HAP-1 (cell line): Measurements from ENCODE around the gene HADHA.
"Not testable (repeated sequence)": the region's sequence is repeated elsewhere in the genome, so short reads cannot be mapped to it uniquely, and the experiment has no call there.

Experiments used
- DNase-seq, 2 experiments: peaks; one replicate each; pipeline ENCODE4 v3.0.0-alpha.2; 2016 to 2020; ENCODE audit warnings: low spot score in 2 of 2
- H3K27me3 ChIP-seq: fragments of 250-450 bp; sonication (Bioruptor Pico); 2 replicates; pipeline ENCODE4 v1.5.1; 2020; ENCODE audit warnings: low read depth, mild to moderate bottlenecking, moderate library complexity
- H3K36me3 ChIP-seq: fragments of 250-450 bp; sonication (Bioruptor Pico); replicated peaks from 2 replicates; pipeline ENCODE4 v1.5.1; 2020; ENCODE audit warnings: mild to moderate bottlenecking
- H3K4me1 ChIP-seq: fragments of 250-450 bp; sonication (Bioruptor Pico); 2 replicates; pipeline ENCODE4 v1.5.1; 2020; ENCODE audit warnings: mild to moderate bottlenecking
- H3K4me3 ChIP-seq: fragments of 250-450 bp; sonication (Bioruptor Pico); 2 replicates; pipeline ENCODE4 v1.5.1; 2020; ENCODE audit warnings: mild to moderate bottlenecking, moderate library complexity
- H3K9me3 ChIP-seq: fragments of 250-450 bp; sonication (Bioruptor Pico); 2 replicates; pipeline ENCODE4 v1.5.1; 2020; ENCODE audit warnings: mild to moderate bottlenecking, moderate library complexity
- in situ Hi-C: fragments of 300-500 bp; cut with MboI; formaldehyde crosslinking; loops from 3 replicates; pipeline ENCODE4 v1.14.3; 2020; ENCODE audit warnings: low sequenced_read_pairs, inconsistent platforms, mixed read lengths

HADHA gene

DNA sequence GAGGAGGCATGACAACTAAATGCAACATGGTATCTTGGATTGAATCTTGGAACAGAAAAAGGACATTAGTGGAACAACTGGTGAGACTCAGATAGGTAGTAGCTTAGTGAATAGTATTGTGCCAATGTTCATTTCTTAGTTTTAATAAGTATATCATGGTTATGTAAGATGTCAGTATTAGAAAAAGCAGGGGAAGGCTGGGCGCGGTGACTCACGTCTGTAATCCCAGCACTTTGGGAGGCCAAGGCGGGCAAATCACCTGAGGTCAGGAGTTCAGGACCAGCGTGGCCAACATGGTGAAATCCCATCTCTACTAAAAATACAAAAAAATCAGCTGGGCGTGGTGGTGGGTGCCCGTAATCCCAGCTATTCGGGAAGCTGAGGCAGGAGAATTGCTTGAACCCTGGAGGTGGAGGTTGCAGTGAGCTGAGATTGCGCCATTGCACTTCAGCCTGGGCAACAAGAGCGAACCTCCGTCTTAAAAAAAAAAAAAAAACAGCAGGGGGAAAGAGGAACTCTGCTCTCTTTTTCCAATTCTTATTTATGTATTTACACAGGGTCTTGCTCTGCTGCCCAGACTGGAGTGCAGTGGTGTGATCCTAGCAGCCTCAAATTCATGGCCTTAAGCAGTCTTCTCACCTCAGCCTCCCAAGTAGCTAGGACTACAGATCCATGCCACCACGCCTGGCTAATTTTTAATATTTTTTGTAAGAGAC is 24.4 kb upstream of the HADHA start:
- H3K4me3 ChIP-seq, DNase-seq, H3K4me1 ChIP-seq, H3K36me3 ChIP-seq, H3K27me3 ChIP-seq, H3K9me3 ChIP-seq, in situ Hi-C loops: not testable (repeated sequence)

DNA sequence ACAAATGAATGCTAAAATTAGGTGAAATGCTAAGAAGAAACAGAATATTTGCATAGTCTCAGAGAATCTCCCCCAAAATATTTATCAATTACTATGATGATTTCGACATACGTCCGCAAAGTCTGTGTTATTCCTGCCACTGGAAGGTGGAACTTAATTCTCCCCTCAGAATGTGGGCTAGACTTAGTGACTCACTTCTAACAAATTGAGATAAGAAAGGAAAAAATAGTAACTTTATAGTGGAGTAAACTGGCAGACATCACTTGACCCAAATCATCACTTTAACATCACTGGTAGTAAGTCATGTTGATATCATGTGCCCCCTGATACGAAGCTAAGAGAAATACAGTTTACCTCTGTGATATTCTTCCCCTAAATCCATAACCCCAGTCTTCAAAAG is 23.8 kb upstream of the HADHA start:
- Histone ChIP-seq H3K27me3 (no peaks in the 10 kb centered on the region), H3K4me1 (no peaks in the 10 kb centered on the region), H3K9me3 (no peaks in the 10 kb centered on the region), H3K4me3 (no peak overlapping the region), H3K36me3 (0 out of 2 replicates have a peak, but pooled peaks cover 9% of the 10 kb centered on the region)
- in situ Hi-C loops, result no loop called here
- DNase-seq, result no peak

DNA sequence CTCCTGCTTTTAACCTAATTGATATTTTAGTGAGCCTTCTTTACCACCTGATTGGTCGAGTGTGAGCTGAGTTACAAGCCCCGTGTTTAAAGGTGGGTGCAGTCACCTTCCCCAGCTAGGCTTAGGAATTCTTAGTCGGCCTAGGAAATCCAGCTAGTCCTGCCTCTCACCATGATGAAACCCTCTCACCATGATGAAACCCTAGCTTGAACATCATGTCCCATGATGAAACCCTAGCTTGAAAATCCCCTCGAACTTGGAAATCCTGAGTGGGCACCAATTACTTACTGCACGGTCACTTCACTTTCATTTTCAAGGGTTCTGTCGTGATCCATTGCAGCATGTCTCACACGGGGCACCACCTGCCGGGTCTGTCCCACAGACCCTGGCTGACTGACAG is 14.4 kb upstream of the HADHA start:
- DNase-seq, H3K36me3 ChIP-seq, H3K9me3 ChIP-seq, H3K4me3 ChIP-seq, H3K4me1 ChIP-seq, H3K27me3 ChIP-seq, in situ Hi-C loops: not testable (repeated sequence)

DNA sequence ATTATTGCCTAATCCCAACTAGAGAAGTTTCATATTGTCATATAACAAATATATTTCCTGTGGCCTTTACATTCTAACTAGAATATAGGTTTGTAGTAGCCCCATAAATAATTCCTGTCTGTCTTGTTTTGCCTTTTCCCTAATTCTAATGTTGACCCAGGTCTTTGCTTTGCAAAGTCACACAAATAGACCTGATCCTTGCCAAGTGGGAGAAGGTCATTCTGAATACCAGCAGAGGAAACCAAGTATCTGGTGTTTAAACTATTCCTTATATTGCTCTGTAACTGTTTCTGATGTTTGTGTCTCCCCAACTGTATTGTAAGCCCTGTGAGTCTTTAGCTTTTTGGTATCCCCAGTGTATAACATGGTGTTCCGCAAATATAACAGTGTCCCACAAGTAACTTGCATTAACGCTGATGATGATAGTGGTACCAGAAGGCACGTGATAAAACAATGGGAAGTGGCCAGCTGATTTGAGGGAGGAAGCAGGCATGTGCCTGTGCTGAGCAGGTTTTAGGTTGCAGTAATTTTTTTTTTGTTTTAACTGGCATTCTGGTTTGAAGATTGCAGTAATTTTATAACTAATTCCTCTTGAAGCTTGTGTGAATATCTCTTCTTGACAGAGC is 11.4 kb upstream of the HADHA start:
- no peaks in the 10 kb centered on the region for H3K4me1 ChIP-seq
- H3K9me3 ChIP-seq, result no peaks in the 10 kb centered on the region
- H3K36me3 ChIP-seq, result no peaks in the 10 kb centered on the region; the same call in 1 of the 2 replicates
- no peaks in the 10 kb centered on the region for H3K27me3 ChIP-seq
- in situ Hi-C loops, result no loop called here
- DNase-seq, result no peak
- H3K4me3 ChIP-seq, result no peak overlapping the region

DNA sequence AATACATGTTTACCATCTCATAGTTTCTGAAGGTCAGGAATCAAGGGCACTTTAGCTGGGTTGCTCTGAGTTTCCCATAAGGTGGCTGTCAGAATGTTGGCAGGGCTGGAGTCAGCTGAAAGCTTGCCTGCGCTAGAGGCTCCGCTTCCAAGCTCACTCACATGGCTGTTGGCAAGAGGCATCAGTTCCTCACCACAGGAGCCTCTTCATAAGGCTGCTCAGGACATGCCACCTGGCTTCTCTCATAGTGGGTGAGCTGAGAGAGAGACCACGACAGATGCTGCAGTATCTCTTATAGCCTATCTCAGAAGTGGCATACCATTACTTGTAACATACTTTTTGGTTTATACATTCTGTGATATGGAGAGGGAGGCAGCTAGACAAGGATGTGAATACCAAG is 7.5 kb upstream of the HADHA start:
- in situ Hi-C loops, result no loop called here
- no peak for DNase-seq
- peaks cover 3% of the 10 kb centered on the region for H3K4me1 ChIP-seq
- H3K36me3 ChIP-seq, result no peaks in the 10 kb centered on the region; the same call in 1 of the 2 replicates
- H3K27me3 ChIP-seq, result no peaks in the 10 kb centered on the region
- no peak overlapping the region for H3K4me3 ChIP-seq
- no peaks in the 10 kb centered on the region for H3K9me3 ChIP-seq

DNA sequence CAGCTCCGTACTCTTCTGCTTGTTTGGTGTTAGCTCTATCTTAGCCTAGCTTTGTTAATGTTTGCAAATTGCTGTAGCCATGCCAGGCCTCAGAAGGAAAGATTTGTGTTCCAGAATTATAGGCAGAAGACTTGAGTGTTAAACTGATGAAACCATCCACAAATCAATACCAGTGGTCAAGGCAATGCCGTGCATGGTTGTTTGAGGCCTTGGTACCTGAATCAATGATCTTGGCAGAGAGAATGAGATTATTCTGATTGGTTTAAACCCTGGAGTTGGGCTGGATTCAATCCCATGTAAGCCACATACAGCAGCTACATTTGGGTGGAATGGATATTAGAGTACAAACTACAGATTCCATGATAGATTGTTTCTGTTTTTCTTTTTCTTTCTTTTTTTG is 5.2 kb upstream of the HADHA start:
- in situ Hi-C loops, result no loop called here
- no peaks in the 10 kb centered on the region for H3K27me3 ChIP-seq
- peaks cover 7% of the 10 kb centered on the region for H3K4me1 ChIP-seq
- H3K4me3 ChIP-seq, result no peak overlapping the region
- DNase-seq, result no peak
- H3K36me3 ChIP-seq, result no peaks in the 10 kb centered on the region; the same call in 1 of the 2 replicates
- no peaks in the 10 kb centered on the region for H3K9me3 ChIP-seq

DNA sequence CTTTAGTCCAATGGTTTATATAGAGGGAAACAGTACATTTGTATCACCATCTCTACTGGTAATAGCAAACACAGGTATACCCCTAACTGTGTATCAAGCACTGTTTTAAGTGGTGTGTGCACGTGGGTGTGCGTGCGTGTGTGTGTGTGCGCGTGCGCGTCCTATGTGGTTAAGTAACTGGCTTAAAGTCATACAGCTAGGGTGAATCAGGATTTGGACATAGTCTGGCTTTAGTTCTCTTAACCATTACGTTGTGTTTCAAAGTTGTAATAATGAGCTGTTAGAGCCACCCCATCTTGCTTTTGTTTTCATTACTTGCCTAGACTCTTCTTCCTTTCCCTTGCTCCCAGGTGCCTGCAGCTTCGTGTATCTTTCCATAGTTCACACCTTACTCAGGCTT is 2.4 kb upstream of the HADHA start:
- H3K4me3 ChIP-seq, result no peak overlapping the region
- peaks cover 13% of the 10 kb centered on the region for H3K4me1 ChIP-seq
- no peaks in the 10 kb centered on the region for H3K9me3 ChIP-seq
- no peaks in the 10 kb centered on the region for H3K27me3 ChIP-seq
- DNase-seq, result peak in 1 of 2 experiments; percentile 19
- in situ Hi-C loops, result no loop called here
- no peaks in the 10 kb centered on the region; the same call in 1 of the 2 replicates for H3K36me3 ChIP-seq

DNA sequence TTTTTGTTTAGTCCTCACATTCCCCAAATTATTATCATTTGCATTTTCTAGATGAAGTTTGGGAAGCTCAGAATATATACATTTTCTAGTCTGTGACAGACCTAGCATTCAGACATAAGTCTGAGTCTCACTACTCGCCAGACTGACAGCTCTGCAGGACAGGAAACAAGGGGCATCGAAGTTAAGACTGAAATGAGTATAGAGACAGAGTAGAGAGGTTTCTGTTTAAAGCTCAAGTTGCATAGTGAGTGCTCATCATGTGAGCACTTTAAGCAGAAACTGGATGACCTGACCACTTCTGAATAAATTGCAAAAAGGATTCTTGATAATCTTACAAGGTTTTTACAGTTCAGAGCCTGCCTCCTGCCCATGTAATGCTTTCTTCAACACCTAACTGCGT is 1.4 kb upstream of the HADHA start:
- Histone ChIP-seq H3K36me3 (no peaks in the 10 kb centered on the region; the same call in 1 of the 2 replicates), H3K4me3 (peak overlapping the region; percentile 96), H3K4me1 (peaks cover 13% of the 10 kb centered on the region), H3K9me3 (no peaks in the 10 kb centered on the region), H3K27me3 (no peaks in the 10 kb centered on the region)
- peak; percentile 5 to 20 for DNase-seq
- in situ Hi-C loops, result no loop called here

DNA sequence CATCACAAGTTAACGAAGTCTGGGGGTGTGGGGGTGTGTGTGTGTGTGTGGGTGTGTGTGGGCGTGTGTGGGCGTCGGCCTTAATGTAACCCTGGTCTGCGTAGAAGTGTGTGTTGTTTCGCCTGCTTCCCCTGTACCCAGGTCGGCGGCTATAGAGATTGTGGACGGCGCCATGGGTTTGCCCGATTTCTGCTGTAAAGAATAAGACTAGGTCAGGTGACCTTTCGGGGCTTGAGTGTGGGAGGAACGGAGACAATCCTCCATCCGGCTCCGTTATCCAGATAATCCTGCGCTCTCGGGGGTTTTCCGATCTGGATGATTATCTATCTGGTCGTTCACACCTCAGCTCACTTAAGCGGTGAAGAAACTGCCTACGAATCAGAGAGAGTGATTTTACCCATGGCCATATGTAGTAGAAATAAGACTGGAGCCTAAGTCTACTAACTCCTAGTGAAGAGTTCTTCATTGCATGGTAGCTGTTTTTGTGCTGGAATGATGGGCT is 850 bp upstream of the HADHA start:
- Histone ChIP-seq H3K27me3 (no peaks in the 10 kb centered on the region), H3K4me1 (peaks cover 13% of the 10 kb centered on the region), H3K4me3 (peak overlapping the region; percentile 96), H3K9me3 (no peaks in the 10 kb centered on the region), H3K36me3 (no peaks in the 10 kb centered on the region; the same call in 1 of the 2 replicates)
- in situ Hi-C loops, result no loop called here
- peak; percentile 44 to 66 for DNase-seq

DNA sequence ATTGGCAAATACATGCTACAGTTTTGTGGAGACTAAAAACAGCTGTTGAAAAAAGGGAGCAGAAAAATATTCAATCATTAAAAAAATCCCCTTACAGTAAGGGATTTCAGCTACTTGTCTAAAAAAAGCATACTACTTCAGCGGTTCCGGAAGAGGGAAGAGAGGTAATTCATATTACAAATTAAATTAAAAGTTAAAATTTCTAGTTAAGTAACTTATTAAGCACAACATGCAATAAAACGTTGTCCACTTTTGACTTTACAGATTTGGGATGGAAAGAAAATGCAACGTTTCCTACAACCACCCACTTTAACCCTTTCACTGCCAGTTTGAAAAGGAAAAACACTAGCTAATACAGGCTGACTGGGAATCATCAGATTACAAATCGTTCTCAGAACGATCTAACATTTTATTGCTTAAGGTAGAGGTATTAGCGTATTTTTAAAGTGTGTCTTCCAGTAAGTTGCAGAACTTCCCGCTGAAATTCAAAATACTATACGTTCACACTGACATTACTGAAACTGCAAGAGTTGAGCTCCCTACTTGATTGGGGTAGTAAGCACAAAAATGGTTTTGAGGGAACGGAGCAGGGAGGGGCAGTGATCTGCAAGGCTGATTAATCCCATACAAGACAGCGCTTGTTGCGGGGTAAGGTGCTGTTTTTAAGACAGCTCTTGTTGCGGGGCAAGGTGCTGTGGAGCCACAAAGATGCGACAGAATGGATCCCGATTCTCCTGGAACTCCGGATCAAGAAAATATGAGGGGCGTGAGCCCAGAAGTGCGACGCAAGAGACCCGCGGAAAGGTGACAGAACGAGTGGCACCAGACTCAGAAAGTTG is 743 bp downstream of the HADHA start:
- H3K27me3 ChIP-seq, result no peaks in the 10 kb centered on the region
- in situ Hi-C loops, result no loop called here

DNA sequence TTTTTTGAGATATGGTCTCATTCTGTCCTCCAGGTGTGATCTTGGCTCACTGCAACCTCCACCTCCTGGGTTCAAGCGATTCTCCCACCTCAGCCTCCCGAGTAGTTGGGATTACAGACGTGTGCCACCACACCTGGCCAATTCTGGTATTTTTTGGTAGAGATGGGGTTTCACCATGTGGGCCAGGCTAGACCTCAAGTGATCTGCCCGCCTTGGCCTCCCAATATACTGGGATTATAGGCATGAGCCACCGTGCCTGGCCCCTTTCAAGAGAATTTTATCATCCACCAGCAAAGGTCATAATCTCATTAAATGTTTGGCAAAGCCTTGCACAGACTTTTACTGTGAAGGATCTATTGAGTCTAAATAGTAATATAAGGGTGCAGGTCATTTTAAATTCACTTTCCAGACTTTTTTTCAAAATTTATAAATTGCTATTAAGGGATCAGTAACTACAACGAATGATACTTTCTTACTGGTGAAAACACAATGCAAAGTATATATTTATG is 2.5 kb downstream of the HADHA start:
- peaks cover 10% of the 10 kb centered on the region for H3K4me1 ChIP-seq
- no peak for DNase-seq
- no peaks in the 10 kb centered on the region for H3K9me3 ChIP-seq
- H3K4me3 ChIP-seq, result no peak overlapping the region
- H3K27me3 ChIP-seq, result no peaks in the 10 kb centered on the region
- peaks cover 18% of the 10 kb centered on the region for H3K36me3 ChIP-seq
- in situ Hi-C loops, result no loop called here

More for the DNA sequence above, 743 bp downstream of the HADHA start:
- H3K4me1 ChIP-seq, result peaks cover 13% of the 10 kb centered on the region
- peak in 1 of 2 experiments; percentile 44 for DNase-seq
- no peaks in the 10 kb centered on the region for H3K9me3 ChIP-seq
- H3K36me3 ChIP-seq, result peaks cover 3% of the 10 kb centered on the region
- H3K4me3 ChIP-seq, result peak overlapping the region; percentile 96

DNA sequence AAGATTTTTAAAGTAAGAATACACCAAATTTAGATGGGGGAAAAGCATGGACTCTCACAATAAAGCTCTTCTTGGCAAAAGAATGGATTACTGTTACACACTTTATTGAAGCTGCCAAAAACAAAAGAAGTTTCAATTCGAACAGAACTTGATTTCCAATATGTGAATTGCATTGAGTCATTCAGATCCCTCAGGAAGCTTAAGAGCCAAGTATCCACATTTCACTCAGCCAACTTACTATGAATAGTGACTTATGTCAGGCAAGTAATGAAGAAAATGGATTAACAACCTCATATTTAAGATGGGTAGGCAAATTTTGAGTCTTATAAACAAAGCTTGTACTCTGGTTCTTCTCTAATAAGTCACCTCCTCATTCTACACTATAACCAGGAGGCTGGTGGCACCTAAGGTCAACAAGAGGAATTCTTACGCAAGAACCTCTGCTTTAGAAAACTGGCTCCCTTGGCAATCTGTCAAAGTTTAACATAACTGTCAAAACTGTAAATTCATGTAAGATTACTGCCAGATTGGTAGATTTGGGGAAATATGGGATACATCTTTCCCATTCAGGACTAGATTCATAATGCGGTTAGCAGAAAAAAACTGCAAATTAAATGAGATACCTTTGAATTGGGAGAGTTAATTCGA is 6.0 kb downstream of the HADHA start:
- H3K4me3 ChIP-seq, result no peak overlapping the region
- peaks cover 6% of the 10 kb centered on the region for H3K4me1 ChIP-seq
- DNase-seq, result no peak
- in situ Hi-C loops, result no loop called here
- H3K9me3 ChIP-seq, result no peaks in the 10 kb centered on the region
- no peaks in the 10 kb centered on the region for H3K27me3 ChIP-seq
- peaks cover 51% of the 10 kb centered on the region for H3K36me3 ChIP-seq

DNA sequence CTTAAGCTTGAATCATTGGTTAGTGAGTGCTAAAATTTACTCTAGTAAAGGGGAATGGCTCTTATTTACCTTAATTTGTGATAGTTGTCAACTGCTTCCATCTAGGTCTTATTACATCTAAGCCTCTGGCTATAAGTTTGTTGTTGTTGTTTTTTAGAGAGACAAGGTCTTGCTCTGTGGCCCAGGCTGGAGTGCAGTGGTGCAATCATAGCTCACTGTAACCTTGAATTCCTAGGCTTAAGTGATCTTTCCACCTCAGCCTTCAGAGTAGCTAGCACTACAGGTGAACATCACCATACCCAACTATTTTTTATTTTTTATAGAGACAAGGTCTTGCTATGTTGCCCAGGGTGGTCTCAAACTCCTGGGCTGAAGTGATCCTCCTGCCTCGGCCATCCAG is 6.6 kb downstream of the HADHA start:
- H3K4me1 ChIP-seq, result peaks cover 6% of the 10 kb centered on the region
- no peaks in the 10 kb centered on the region for H3K9me3 ChIP-seq
- H3K27me3 ChIP-seq, result no peaks in the 10 kb centered on the region
- no peak for DNase-seq
- H3K36me3 ChIP-seq, result peaks cover 57% of the 10 kb centered on the region
- no peak overlapping the region for H3K4me3 ChIP-seq
- in situ Hi-C loops, result no loop called here
